HG03432 (cell line): ENCODE data around the gene MNAT1.
"Not testable (repeated sequence)": the region's sequence is repeated elsewhere in the genome, so short reads cannot be mapped to it uniquely, and the experiment has no call there.

Source experiments
- ATAC-seq: cut with Tn5 transposase; IDR thresholded peaks from one replicate; pipeline ENCODE4 v1.9.1; 2021; ENCODE audit warnings: mild to moderate bottlenecking, moderate library complexity; ENCODE audit not compliant: unreplicated experiment

The MNAT1 gene

GRCh38 chr14:60867503-60868172 is 133.1 kb downstream of the MNAT1 start:
- peak; percentile 49 for ATAC-seq

GRCh38 chr14:60878121-60878520 is 143.6 kb downstream of the MNAT1 start:
- ATAC-seq, result no peak

- no peak for ATAC-seq
Observed at GRCh38 chr14:60878536-60878935, 144.0 kb downstream of the MNAT1 start.

- ATAC-seq, result no peak
Observed at GRCh38 chr14:60882219-60882618, 147.7 kb downstream of the MNAT1 start.

- no peak for ATAC-seq
Observed at GRCh38 chr14:60884134-60884533, 149.6 kb downstream of the MNAT1 start.

- ATAC-seq, result not testable (repeated sequence)
Observed at GRCh38 chr14:60890636-60891035, 156.1 kb downstream of the MNAT1 start.

GRCh38 chr14:60893911-60894310 is 159.3 kb downstream of the MNAT1 start:
- ATAC-seq, result no peak

GRCh38 chr14:60904381-60904780 is 169.8 kb downstream of the MNAT1 start:
- ATAC-seq, result no peak

GRCh38 chr14:60905923-60906322 is 171.4 kb downstream of the MNAT1 start:
- no peak for ATAC-seq

GRCh38 chr14:60915781-60916180 is 181.2 kb downstream of the MNAT1 start:
- ATAC-seq, result no peak

GRCh38 chr14:60922050-60922449 is 187.5 kb downstream of the MNAT1 start:
- no peak for ATAC-seq

GRCh38 chr14:60925286-60925685 is 190.7 kb downstream of the MNAT1 start:
- no peak for ATAC-seq

GRCh38 chr14:60926002-60926401 is 191.4 kb downstream of the MNAT1 start:
- peak; percentile 96 for ATAC-seq

GRCh38 chr14:60931218-60931617 is 196.7 kb downstream of the MNAT1 start:
- ATAC-seq, result no peak

GRCh38 chr14:60933920-60934655 is 199.5 kb downstream of the MNAT1 start:
- no peak for ATAC-seq

- no peak for ATAC-seq
Observed at GRCh38 chr14:60935319-60935718, 200.8 kb downstream of the MNAT1 start.

- ATAC-seq, result no peak
Observed at GRCh38 chr14:60943637-60944032, 209.1 kb downstream of the MNAT1 start.

- no peak for ATAC-seq
Observed at GRCh38 chr14:60944204-60944603, 209.6 kb downstream of the MNAT1 start.

GRCh38 chr14:60945984-60946383 is 211.4 kb downstream of the MNAT1 start:
- ATAC-seq, result no peak

GRCh38 chr14:60946773-60947172 is 212.2 kb downstream of the MNAT1 start:
- ATAC-seq, result no peak

GRCh38 chr14:60951776-60952435 is 217.3 kb downstream of the MNAT1 start:
- no peak for ATAC-seq

- no peak for ATAC-seq
Observed at GRCh38 chr14:60956202-60956601, 221.6 kb downstream of the MNAT1 start.
